T-helper 17 cell (primary cell): Measurements from ENCODE around the gene TTC27. TPM values are rescaled to one million over a fixed set of nuclear protein-coding genes. Genes with fewer than 3 reads are reported as not detected.

Source experiments
- ATAC-seq: fragments of 150-1000 bp; cut with Tn5 transposase; 2 replicates; pipeline ENCODE4 v1.10.0; 2021; ENCODE audit warnings: mild to moderate bottlenecking, moderate library complexity
- DNase-seq, 3 donors: peaks; one replicate each; pipeline versions ENCODE4 v3.0.0 to v3.0.0-alpha.2; 2020 to 2021
- H3K9me3 ChIP-seq: one replicate; pipeline ENCODE4 v1.7.0; 2013; ENCODE audit warnings: low read length, mild to moderate bottlenecking; ENCODE audit not compliant: control insufficient read depth, poor library complexity, severe bottlenecking
- H3K27ac Mint-ChIP-seq: one replicate; pipeline ENCODE4 v1.8.0; 2022; ENCODE audit warnings: mild to moderate bottlenecking, moderate library complexity, mixed read lengths
- H3K27me3 Mint-ChIP-seq: one replicate; pipeline ENCODE4 v1.8.0; 2022; ENCODE audit warnings: mixed read lengths
- H3K36me3 Mint-ChIP-seq: one replicate; pipeline ENCODE4 v1.8.0; 2022; ENCODE audit warnings: low read depth, mixed read lengths
- H3K4me1 Mint-ChIP-seq: one replicate; pipeline ENCODE4 v1.8.0; 2022; ENCODE audit warnings: mild to moderate bottlenecking, mixed read lengths
- H3K4me3 Mint-ChIP-seq: one replicate; pipeline ENCODE4 v1.8.0; 2022; ENCODE audit warnings: mild to moderate bottlenecking, moderate library complexity, mixed read lengths
- total RNA-seq, 4 donors: library from RNA in 2 of 4; stranded (reverse) in 2 of 4; gene quantifications; one replicate each; pipeline ENCODE4 v1.2.3 and lab custom pipeline; 2022 to 2026

The TTC27 gene
- total RNA-seq, 2 donors from 2014 or later, result 17.2 to 22.5 TPM

- DNase-seq (no peak), ATAC-seq (no peak)
- no peaks in the 10 kb centered on the region for H3K4me1 Mint-ChIP-seq
- no peak overlapping the region for H3K4me3 Mint-ChIP-seq
- no peaks in the 10 kb centered on the region for H3K27me3 Mint-ChIP-seq
- H3K36me3 Mint-ChIP-seq, result peaks cover 7% of the 10 kb centered on the region
- no peaks in the 10 kb centered on the region for H3K9me3 ChIP-seq
- H3K27ac Mint-ChIP-seq, result no peak overlapping the region
Observed at GRCh38 chr2:32732912-32733472, 105.1 kb downstream of the TTC27 start.

- H3K4me1 Mint-ChIP-seq, result no peaks in the 10 kb centered on the region
- no peak for ATAC-seq
- H3K27me3 Mint-ChIP-seq, result no peaks in the 10 kb centered on the region
- H3K27ac Mint-ChIP-seq, result peak overlapping the region; percentile 2
- H3K36me3 Mint-ChIP-seq, result peaks cover 3% of the 10 kb centered on the region
- DNase-seq, result no peak
- no peak overlapping the region for H3K4me3 Mint-ChIP-seq
- H3K9me3 ChIP-seq, result no peaks in the 10 kb centered on the region
Observed at GRCh38 chr2:32735348-32735747, 107.5 kb downstream of the TTC27 start.

GRCh38 chr2:32738939-32739338 is 111.1 kb downstream of the TTC27 start:
- no peak overlapping the region for H3K27ac Mint-ChIP-seq
- H3K9me3 ChIP-seq, result no peaks in the 10 kb centered on the region
- H3K36me3 Mint-ChIP-seq, result peaks cover 5% of the 10 kb centered on the region
- H3K4me1 Mint-ChIP-seq, result no peaks in the 10 kb centered on the region
- H3K4me3 Mint-ChIP-seq, result no peak overlapping the region
- H3K27me3 Mint-ChIP-seq, result no peaks in the 10 kb centered on the region
- DNase-seq, result no peak
- ATAC-seq, result no peak

GRCh38 chr2:32739664-32740063 is 111.8 kb downstream of the TTC27 start:
- H3K9me3 ChIP-seq, result no peaks in the 10 kb centered on the region
- ATAC-seq (no peak), DNase-seq (no peak)
- no peak overlapping the region for H3K27ac Mint-ChIP-seq
- H3K36me3 Mint-ChIP-seq, result peaks cover 10% of the 10 kb centered on the region
- H3K27me3 Mint-ChIP-seq, result no peaks in the 10 kb centered on the region
- H3K4me3 Mint-ChIP-seq, result no peak overlapping the region
- no peaks in the 10 kb centered on the region for H3K4me1 Mint-ChIP-seq

- H3K4me3 Mint-ChIP-seq, result no peak overlapping the region
- H3K36me3 Mint-ChIP-seq, result peaks cover 10% of the 10 kb centered on the region
- no peaks in the 10 kb centered on the region for H3K9me3 ChIP-seq
- H3K4me1 Mint-ChIP-seq, result no peaks in the 10 kb centered on the region
- DNase-seq, result no peak
- no peak for ATAC-seq
- no peak overlapping the region for H3K27ac Mint-ChIP-seq
- H3K27me3 Mint-ChIP-seq, result no peaks in the 10 kb centered on the region
Observed at GRCh38 chr2:32741575-32741974, 113.7 kb downstream of the TTC27 start.

- H3K27ac Mint-ChIP-seq, result no peak overlapping the region
- no peak overlapping the region for H3K4me3 Mint-ChIP-seq
- H3K4me1 Mint-ChIP-seq, result no peaks in the 10 kb centered on the region
- ATAC-seq, result no peak
- H3K27me3 Mint-ChIP-seq, result no peaks in the 10 kb centered on the region
- no peaks in the 10 kb centered on the region for H3K9me3 ChIP-seq
- H3K36me3 Mint-ChIP-seq, result peaks cover 10% of the 10 kb centered on the region
- no peak for DNase-seq
Observed at GRCh38 chr2:32742376-32742775, 114.5 kb downstream of the TTC27 start.

GRCh38 chr2:32743480-32744236 is 115.8 kb downstream of the TTC27 start:
- Mint-ChIP-seq H3K36me3 (peaks cover 11% of the 10 kb centered on the region), H3K4me3 (no peak overlapping the region), H3K4me1 (no peaks in the 10 kb centered on the region), H3K27me3 (no peaks in the 10 kb centered on the region), H3K27ac (peak overlapping the region; percentile 29)
- no peaks in the 10 kb centered on the region for H3K9me3 ChIP-seq
- DNase-seq (no peak), ATAC-seq (no peak)

- no peak overlapping the region for H3K4me3 Mint-ChIP-seq
- no peak for DNase-seq
- no peak overlapping the region for H3K27ac Mint-ChIP-seq
- ATAC-seq, result no peak
- peaks cover 16% of the 10 kb centered on the region for H3K36me3 Mint-ChIP-seq
- H3K4me1 Mint-ChIP-seq, result peaks cover 4% of the 10 kb centered on the region
- H3K9me3 ChIP-seq, result no peaks in the 10 kb centered on the region
- no peaks in the 10 kb centered on the region for H3K27me3 Mint-ChIP-seq
Observed at GRCh38 chr2:32745191-32745590, 117.3 kb downstream of the TTC27 start.

GRCh38 chr2:32745675-32746074 is 117.8 kb downstream of the TTC27 start:
- Mint-ChIP-seq H3K36me3 (peaks cover 16% of the 10 kb centered on the region), H3K4me1 (peaks cover 4% of the 10 kb centered on the region), H3K4me3 (no peak overlapping the region), H3K27ac (no peak overlapping the region), H3K27me3 (no peaks in the 10 kb centered on the region)
- DNase-seq (no peak), ATAC-seq (no peak)
- no peaks in the 10 kb centered on the region for H3K9me3 ChIP-seq

GRCh38 chr2:32746669-32747068 is 118.8 kb downstream of the TTC27 start:
- no peak for ATAC-seq
- H3K4me3 Mint-ChIP-seq, result no peak overlapping the region
- H3K4me1 Mint-ChIP-seq, result peaks cover 4% of the 10 kb centered on the region
- no peak overlapping the region for H3K27ac Mint-ChIP-seq
- H3K27me3 Mint-ChIP-seq, result no peaks in the 10 kb centered on the region
- no peaks in the 10 kb centered on the region for H3K9me3 ChIP-seq
- H3K36me3 Mint-ChIP-seq, result peaks cover 14% of the 10 kb centered on the region
- DNase-seq, result no peak

GRCh38 chr2:32748158-32748557 is 120.3 kb downstream of the TTC27 start:
- Mint-ChIP-seq H3K27me3 (no peaks in the 10 kb centered on the region), H3K27ac (no peak overlapping the region), H3K4me1 (peaks cover 6% of the 10 kb centered on the region), H3K36me3 (peaks cover 14% of the 10 kb centered on the region), H3K4me3 (no peak overlapping the region)
- no peak for DNase-seq
- ATAC-seq, result no peak
- H3K9me3 ChIP-seq, result no peaks in the 10 kb centered on the region

GRCh38 chr2:32750880-32751279 is 123.0 kb downstream of the TTC27 start:
- DNase-seq (no peak), ATAC-seq (no peak)
- Mint-ChIP-seq H3K4me1 (peaks cover 8% of the 10 kb centered on the region), H3K27ac (no peak overlapping the region), H3K36me3 (peaks cover 10% of the 10 kb centered on the region), H3K4me3 (no peak overlapping the region), H3K27me3 (no peaks in the 10 kb centered on the region)
- H3K9me3 ChIP-seq, result no peaks in the 10 kb centered on the region

GRCh38 chr2:32752205-32752604 is 124.4 kb downstream of the TTC27 start:
- H3K9me3 ChIP-seq, result no peaks in the 10 kb centered on the region
- Mint-ChIP-seq H3K4me1 (peaks cover 16% of the 10 kb centered on the region), H3K4me3 (no peak overlapping the region), H3K27me3 (no peaks in the 10 kb centered on the region), H3K36me3 (peaks cover 7% of the 10 kb centered on the region), H3K27ac (no peak overlapping the region)
- DNase-seq (no peak), ATAC-seq (no peak)

GRCh38 chr2:32752952-32753351 is 125.1 kb downstream of the TTC27 start:
- H3K4me3 Mint-ChIP-seq, result no peak overlapping the region
- no peaks in the 10 kb centered on the region for H3K27me3 Mint-ChIP-seq
- no peak overlapping the region for H3K27ac Mint-ChIP-seq
- ATAC-seq, result no peak
- no peak for DNase-seq
- H3K36me3 Mint-ChIP-seq, result peaks cover 5% of the 10 kb centered on the region
- peaks cover 16% of the 10 kb centered on the region for H3K4me1 Mint-ChIP-seq
- H3K9me3 ChIP-seq, result no peaks in the 10 kb centered on the region
